Subcutaneous adipose tissue (tissue), 4 donors: ENCODE measurements around the gene NCKAP5. TPM values are rescaled to one million over a fixed set of nuclear protein-coding genes. Genes with fewer than 3 reads are reported as not detected.

Source experiments
- total RNA-seq, 4 donors: library from RNA; depleted of rRNA; stranded (reverse); fragments of >200 nt; gene quantifications; one replicate each; pipeline ENCODE4 v1.1.0, GENCODE V29; 2016
- TF ChIP-seq, protein P1 (sequence below): fragments of 450-650 bp; IDR thresholded peaks from one replicate; pipeline ENCODE4 v1.5.1; 2016; ENCODE audit warnings: low read depth, mild to moderate bottlenecking, control low read depth, antibody characterized with exemption, moderate library complexity

Gene NCKAP5
- total RNA-seq, 4 donors from 2014 or later, result 1.5 to 6.4 (median 3.8) TPM

DNA sequence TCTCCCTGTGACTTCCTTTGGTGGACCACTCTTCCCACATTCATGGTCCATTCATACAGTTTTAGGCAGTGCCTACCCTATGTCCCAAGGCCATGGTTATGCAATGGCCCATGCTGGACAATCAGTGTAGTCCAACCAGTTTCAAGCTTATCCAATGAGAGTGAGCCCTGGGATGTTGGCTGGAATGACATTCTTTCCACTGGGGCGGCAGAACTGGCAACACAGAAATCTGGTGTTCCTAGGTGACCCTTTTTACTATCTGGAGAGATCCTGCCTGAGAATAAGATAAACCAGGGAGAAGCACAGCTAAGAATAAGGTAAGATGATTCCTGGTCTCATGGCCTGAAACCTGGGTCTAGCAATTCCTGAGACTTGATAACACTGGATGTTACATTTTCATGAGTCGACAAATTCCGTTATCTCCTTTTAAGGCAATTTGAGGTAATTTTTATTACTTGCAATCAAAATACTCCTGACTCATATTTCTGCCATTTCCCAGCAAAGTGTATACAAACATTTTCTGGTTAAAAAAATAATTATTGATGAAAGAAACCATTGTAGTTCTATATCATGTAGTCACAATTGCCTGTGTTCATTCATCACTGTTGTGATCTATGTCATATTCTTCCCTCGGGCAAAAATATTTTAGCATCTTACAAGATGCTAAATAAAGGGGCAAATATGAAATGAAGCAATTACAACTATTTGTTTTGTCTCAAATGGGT, 626.8 kb downstream of the NCKAP5 start:
- TF ChIP-seq, protein P1, sequence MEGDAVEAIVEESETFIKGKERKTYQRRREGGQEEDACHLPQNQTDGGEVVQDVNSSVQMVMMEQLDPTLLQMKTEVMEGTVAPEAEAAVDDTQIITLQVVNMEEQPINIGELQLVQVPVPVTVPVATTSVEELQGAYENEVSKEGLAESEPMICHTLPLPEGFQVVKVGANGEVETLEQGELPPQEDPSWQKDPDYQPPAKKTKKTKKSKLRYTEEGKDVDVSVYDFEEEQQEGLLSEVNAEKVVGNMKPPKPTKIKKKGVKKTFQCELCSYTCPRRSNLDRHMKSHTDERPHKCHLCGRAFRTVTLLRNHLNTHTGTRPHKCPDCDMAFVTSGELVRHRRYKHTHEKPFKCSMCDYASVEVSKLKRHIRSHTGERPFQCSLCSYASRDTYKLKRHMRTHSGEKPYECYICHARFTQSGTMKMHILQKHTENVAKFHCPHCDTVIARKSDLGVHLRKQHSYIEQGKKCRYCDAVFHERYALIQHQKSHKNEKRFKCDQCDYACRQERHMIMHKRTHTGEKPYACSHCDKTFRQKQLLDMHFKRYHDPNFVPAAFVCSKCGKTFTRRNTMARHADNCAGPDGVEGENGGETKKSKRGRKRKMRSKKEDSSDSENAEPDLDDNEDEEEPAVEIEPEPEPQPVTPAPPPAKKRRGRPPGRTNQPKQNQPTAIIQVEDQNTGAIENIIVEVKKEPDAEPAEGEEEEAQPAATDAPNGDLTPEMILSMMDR, result no peak

DNA sequence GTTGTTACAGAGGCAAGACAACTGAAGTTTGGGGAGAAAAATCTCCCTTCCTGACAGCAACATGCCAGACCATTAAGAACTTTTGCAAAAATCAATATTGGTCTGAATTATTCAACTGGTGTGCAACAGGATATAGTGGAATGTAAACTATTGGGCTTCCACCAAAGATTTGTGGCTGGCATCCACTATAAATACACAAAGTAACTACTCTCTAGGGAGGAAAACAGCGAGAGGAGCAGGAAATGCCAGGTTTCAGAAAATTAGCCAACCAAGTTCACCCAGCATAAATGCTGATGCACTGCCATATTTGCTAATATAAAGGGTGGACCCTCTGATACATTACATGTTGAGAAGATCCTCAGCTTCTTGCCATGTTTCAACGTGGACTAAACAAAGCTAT, 630.6 kb downstream of the NCKAP5 start:
- TF ChIP-seq, protein P1, result no peak

DNA sequence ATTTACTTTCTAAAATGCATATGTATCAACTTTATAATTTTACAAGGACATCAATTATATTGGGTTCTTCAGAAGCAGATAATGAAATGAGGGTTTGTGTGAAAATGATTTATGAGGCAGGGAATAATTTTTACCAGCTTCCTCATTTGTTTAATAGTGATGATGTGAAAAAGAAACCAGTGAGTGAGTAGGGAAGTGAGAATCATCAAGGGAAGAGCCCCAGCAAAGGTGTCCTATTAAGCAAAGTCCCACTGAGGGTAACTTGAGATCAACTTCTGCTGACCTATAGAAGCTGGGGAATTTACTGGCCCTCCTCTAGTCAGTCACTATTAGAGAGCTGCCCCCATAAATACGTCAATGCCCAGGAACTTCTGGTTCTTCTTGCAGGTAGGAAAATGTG, 631.5 kb downstream of the NCKAP5 start:
- TF ChIP-seq, protein P1, result no peak

DNA sequence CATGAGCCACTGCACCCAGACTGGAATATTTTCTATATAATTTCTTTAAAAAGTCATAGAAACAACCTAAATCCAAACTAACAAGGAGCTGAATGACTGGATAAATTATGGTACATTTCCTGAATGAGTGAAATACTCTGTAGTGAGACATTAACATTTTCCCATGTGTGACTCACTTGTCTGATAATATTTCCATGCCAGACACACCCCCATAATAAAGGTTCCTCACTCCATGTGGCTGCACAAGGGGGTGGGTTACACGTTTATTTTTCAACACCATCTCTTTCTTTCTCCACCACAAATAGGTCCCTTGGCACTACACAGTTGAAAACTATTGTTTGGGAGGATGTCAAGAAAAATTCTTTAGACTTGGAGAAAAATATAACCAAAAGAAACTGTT, 632.0 kb downstream of the NCKAP5 start:
- TF ChIP-seq, protein P1, result no peak

DNA sequence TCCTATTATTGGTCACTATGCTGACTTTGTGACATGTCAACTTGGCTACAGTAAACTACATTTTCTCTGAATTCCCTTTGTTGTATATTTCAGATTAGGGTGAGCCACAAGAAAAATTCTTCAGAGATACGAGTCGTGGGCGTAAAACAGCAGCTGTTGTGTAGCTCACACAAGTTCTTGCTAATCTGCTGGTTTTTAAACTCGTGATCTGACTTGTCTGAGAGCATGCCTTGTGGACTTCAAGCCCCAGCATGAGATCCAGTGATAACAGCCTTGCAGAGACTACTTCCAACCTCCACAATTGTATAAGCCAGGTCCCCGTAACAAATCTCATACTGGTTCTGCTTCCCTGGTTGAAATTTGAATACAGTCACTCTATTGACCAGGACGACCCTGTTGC, 638.5 kb downstream of the NCKAP5 start:
- TF ChIP-seq, protein P1, result no peak

DNA sequence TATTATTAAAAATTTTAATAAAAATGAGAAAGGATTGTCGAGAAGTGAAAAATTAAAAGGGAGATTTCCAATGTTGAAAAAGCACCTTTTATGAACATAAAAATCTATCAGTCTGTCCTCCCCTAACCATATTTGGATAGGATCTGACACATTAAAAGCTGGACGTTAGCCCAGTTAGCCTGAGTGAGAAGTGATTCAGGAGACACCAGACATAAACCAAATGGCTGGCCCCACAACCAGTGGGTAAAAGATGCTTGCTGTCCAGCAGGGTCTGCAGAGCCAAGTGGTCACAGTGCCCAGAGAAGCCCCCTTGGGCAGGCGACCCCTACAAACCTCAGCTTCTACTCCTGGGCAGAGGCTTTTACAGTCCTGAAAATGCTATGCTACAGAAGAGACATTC, 644.5 kb downstream of the NCKAP5 start:
- TF ChIP-seq, protein P1, result no peak

DNA sequence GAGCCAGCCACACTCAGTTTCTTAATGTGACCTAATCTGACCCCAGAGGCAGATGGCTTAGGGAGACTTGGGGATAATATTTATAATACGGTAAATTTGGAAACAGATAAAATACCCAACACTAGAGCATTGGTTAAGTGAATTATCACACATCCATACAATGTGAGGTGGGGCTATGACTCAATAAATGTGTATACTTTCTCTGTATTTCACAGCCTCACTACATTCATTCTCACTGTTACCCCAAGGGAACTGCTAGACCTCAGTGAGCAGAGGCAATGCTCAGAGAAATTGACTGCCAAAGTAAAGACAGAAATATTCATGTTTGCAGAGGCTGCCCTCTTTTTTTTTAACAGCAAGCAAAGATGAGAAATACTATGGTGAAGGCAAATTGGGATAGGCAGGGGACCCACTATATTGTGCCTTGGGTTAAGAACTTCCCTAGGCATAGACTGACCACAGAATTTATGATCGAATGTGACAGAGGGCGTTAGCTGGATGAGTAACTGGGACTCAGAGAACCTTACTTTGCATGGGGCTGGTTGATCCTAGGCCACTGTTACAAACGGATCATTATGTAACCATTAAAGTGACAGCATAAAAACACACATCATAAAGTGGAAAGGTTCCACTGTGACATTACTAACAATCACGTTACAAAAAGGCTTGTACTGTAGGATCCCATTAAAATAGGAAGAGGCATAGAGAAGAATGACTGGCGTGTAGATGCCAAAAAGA, 652.3 kb downstream of the NCKAP5 start:
- TF ChIP-seq, protein P1, result no peak
